ENCODE data around the gene YAF2.
A peak's percentile ranks its signal among the peaks of the same experiment; 100 is the strongest.
"Not testable (repeated sequence)": the region's sequence is repeated elsewhere in the genome, so short reads cannot be mapped to it uniquely, and the experiment has no call there.

YAF2 gene

DNA sequence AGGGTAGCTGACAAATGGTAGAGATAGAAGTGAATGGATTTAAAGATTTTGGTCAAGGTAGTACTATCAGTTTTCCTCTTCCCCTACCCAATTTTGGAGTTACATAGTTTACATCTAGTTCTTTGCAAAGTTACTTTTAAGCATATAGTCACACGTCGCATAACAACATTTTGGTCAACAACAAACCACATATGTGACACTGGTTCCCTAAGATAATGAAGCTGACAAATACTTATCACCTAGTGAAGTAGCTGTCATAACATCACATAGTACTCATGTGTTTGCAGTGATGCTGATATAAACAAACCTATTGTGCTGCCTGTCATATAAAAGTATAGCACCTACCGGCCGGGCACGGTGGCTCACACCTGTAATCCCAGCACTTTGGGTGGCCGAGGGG lies 45.4 kb downstream of the YAF2 start:
- no peak for DNase-seq

DNA sequence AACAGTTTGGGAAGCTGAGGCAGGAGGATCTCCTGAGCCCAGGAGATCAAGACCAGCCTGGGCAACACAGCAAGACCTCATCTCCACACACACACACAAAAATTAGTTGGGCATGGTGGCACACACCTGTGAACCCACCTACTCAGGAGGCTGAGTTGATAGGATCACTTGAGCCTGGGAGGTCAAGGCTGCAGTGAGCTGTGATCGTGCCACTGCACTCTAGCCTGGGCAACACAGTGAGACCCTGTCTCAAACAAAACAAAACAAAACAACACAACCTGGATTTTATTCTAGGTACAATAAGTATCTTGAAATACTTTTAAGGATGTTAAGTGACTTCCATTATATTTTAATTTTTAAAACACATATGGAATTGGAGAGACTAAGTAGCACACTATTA lies 45.8 kb downstream of the YAF2 start:
- DNase-seq, result no peak

GRCh38 chr12:42190376-42190775 lies 47.7 kb downstream of the YAF2 start:
- no peak for DNase-seq

DNA sequence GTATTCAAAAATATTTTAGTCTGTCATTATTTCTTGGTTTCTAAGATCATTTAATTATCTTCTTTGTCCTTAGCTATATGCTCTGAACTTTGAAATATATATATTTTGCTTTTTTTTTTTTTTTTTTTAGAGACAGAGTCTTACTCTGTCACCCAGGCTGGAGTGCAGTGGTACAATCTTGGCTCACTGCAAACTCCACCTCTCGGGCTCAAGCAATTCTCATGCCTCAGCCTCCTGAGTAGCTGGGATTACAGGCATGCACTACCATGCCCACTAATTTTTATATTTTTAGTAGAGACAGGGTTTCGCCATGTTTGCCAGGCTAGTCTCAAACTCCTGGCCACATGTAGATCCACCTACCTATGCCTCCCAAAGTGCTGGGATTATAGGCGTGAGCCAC lies 49.8 kb downstream of the YAF2 start:
- not testable (repeated sequence) for DNase-seq

GRCh38 chr12:42187799-42188198 lies 50.2 kb downstream of the YAF2 start:
- DNase-seq, result no peak

DNA sequence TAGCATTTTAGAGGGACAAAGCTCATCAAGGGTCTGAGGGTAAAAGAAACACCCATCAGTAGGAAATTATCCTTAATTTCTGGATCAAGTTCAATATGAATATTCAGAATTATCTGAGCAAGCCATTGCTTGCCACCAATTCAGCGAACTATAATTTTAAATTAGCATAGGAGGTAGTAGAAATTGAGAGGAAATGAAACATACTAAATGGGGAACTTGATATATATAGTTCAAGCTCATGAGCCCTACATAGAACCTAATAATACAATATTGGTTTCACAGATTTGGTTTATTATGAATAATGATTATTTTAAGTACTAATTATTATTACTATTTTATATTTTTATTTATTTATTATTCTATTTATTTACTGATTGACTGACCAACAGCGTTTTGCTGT lies 51.3 kb downstream of the YAF2 start:
- no peak for DNase-seq

DNA sequence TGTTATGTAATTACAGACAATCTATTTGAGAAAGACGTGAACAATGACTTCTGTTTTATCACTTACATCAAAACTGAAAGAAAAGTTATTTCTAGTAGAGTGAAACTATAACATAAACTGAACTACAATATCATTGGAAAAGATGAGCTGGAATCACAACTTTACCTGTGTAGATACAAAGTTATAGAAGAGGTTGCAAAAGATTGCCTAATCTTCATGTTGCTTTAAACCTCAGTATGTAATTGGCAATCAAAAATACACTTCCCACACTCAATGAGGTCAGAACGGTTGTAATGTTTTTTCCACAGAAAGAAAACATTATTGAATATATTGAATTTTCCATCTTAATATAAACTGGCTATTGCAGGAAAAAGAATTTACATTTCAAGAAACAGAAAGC lies 55.7 kb downstream of the YAF2 start:
- DNase-seq, result no peak

- no peak for DNase-seq
Observed at GRCh38 chr12:42180990-42181596, 57.0 kb downstream of the YAF2 start.

DNA sequence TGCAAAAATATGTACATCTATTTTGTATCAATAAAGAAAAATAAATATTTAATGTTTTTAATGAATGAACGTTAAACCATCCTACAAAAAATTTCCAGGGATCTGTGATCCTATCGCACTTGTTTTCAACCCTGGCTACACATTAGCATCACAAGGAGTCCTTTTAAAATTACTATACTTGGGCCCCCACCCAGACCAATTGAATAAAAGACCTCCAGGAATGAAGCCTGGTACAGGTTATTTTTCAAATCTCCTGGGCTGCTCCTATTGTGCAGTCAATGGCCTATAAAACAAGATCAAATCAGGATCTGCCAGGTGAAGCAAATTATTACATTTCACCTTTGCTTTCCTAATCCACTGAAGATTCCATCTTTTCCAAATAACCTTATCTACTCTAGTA lies 59.9 kb downstream of the YAF2 start:
- no peak for DNase-seq

DNA sequence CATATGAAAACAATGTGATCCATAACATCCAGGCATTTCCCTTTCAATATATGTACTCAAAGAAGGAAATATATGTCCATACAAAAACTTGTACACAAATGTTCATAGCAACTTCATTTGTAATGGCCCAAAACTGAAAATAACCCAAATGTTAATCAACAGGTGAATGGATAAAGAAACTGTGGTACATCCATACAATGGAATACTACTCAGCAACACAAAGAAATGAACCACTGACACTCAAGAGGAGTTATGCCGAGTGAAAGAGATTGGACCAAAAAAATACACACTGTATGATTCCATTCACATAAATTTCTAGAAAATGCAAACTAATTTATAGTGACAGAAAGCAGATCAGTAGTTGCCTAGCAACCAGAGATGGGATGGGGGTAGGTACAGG lies 63.1 kb downstream of the YAF2 start:
- DNase-seq, result no peak

GRCh38 chr12:42173961-42174521 lies 64.0 kb downstream of the YAF2 start:
- DNase-seq, result no peak

- DNase-seq, result no peak
Observed at GRCh38 chr12:42172441-42173210, 65.4 kb downstream of the YAF2 start.

GRCh38 chr12:42167711-42168110 lies 70.3 kb downstream of the YAF2 start:
- no peak for DNase-seq

GRCh38 chr12:42166501-42166900 lies 71.5 kb downstream of the YAF2 start:
- no peak for DNase-seq

- no peak for DNase-seq
Observed at GRCh38 chr12:42163913-42164312, 74.1 kb downstream of the YAF2 start.

GRCh38 chr12:42162965-42163364 lies 75.1 kb downstream of the YAF2 start:
- no peak for DNase-seq

DNA sequence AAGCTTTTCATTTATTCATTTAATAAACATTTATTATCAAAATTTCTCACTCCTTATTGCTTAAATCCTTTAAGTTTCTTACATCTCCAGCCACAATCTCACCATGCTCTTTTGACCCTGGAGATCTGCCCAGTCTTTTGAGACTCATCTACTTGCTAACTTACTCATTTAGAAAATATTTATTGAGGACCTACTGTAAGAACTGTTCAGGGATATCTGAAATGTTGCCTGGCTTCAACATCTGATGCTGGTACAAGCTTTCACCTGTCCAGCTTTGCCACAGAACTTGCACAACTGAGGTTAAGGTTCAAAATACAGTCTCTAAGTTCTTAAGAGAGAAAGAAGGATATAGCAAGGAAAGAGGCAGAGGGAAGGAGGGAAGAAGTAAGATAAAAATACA lies 75.9 kb downstream of the YAF2 start:
- DNase-seq, result no peak

DNA sequence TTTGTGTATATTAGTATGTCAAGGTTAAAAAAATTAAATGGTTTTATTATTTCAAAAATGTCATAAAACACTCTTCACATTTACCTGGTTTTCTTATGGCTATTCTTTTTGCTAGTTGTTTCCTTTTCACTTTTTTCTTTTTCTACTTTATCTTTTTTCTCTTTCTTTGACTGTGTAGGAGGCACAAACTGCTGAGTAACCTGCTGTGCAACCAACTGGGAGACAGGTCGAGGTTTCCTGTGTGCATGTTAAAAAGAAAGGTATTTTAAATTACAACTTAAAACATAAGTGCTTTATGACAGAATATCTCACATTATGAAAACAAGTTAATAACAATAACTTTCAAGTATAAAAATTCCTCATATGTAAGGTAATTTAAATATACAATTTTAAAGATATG lies 76.5 kb downstream of the YAF2 start:
- no peak for DNase-seq

DNA sequence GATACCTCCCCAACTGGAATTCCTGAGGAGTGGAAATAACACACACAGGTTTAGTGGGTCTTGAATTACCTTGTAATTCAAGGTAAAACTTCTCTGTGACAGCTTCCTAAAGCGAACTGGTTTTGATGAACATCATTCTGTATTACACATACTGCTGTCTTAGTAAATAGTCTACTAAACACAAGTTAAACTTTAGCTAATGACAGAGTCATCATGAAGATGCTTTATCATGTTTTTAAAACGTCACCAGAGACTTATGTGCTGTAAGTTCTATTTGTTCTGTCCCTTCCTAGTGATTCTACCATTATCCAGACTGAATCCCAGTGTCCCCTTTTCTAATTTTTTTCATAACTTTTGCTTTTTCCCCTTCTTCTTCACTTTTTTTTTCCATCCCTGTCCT lies 81.8 kb downstream of the YAF2 start:
- DNase-seq, result no peak

- no peak for DNase-seq
Observed at GRCh38 chr12:42145552-42146215, 92.4 kb downstream of the YAF2 start.

- no peak for DNase-seq
Observed at GRCh38 chr12:42145197-42145549, 92.9 kb downstream of the YAF2 start.

- peak; percentile 92 for DNase-seq
Observed at GRCh38 chr12:42144408-42145196, 93.4 kb downstream of the YAF2 start, which contains the start of gene GXYLT1. TSS of gene GXYLT1 (minus strand) at chr12:42144874. CDS start at chr12:42144646, 228 bp downstream.

GRCh38 chr12:42144158-42144407 lies 94.0 kb downstream of the YAF2 start:
- no peak for DNase-seq
